BJ (cell line): ENCODE measurements around the gene DPP6. TPM values are rescaled to one million over a fixed set of nuclear protein-coding genes. Genes with fewer than 3 reads are reported as not detected.

Source experiments
- CTCF ChIA-PET: fragments of 350-600 bp; formaldehyde crosslinking; extraction: SDS; loops from one replicate; lab custom pipeline; 2021; ENCODE audit warnings: antibody characterized with exemption, inconsistent platforms; lab: Yijun Ruan, JAX
- POLR2A ChIA-PET: fragments of 300-600 bp; sonication (Branson Sonifier 250); formaldehyde crosslinking; extraction: SDS; loops from one replicate; lab custom pipeline; 2021; ENCODE audit warnings: antibody characterized with exemption; lab: Charles Lee
- DNase-seq: peaks from one replicate; pipeline ENCODE4 v3.0.0-alpha.2; 2011; ENCODE audit warnings: low read depth
- H3K27me3 ChIP-seq: 2 replicates; pipeline ENCODE4 v1.6.0; 2011; ENCODE audit warnings: low read length; ENCODE audit not compliant: control insufficient read depth, insufficient read depth
- H3K36me3 ChIP-seq: 2 replicates; pipeline ENCODE4 v1.5.1; 2011; ENCODE audit warnings: low read length; ENCODE audit not compliant: control insufficient read depth, insufficient read depth
- H3K4me3 ChIP-seq: 2 replicates; pipeline ENCODE4 v1.5.1; 2011; ENCODE audit warnings: low read depth, mild to moderate bottlenecking, control low read depth, low read length
- CTCF ChIP-seq: IDR thresholded peaks from 2 replicates; pipeline ENCODE4 v1.5.1; 2011; ENCODE audit warnings: low read depth, mild to moderate bottlenecking, control low read depth, inconsistent platforms, low read length, moderate library complexity; ENCODE audit not compliant: insufficient read depth
- polyA plus RNA-seq: library from polyadenylated mRNA; depleted of rRNA; stranded (reverse); fragments of >200 nt; gene quantifications from 2 replicates; pipeline ENCODE4 v1.2.3, GENCODE V29; 2011

Gene DPP6
- polyA plus RNA-seq, 1 experiment: not detected

DNA sequence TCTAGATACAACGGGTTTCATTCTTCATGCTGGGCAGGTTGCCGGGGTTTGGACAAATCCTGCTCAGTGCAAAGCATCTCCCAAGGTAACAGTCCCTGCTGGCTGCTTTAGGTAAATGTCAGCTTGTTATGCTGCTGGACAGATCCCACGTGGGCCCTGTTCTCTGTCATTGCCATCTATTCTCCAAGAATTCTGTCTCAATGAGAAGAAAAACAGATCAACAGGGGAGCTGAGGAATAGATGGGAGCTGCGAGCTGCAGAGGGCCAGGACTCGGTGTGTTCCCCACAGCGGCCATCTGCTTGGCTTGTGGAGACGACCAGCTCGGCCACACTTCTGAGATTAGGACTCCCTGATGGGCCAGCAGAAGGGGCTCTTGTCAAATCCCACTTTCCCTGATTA is 235.2 kb downstream of the DPP6 start:
- CTCF ChIA-PET: no interaction called here
- no peaks in the 10 kb centered on the region for H3K36me3 ChIP-seq
- no peaks in the 10 kb centered on the region for H3K27me3 ChIP-seq
- POLR2A ChIA-PET: no interaction called here
- DNase-seq: no peak
- H3K4me3 ChIP-seq: no peak overlapping the region
- no peak for TF ChIP-seq CTCF

- no peak for TF ChIP-seq CTCF
- POLR2A ChIA-PET: no interaction called here
- Histone ChIP-seq H3K27me3 (no peaks in the 10 kb centered on the region), H3K36me3 (no peaks in the 10 kb centered on the region), H3K4me3 (no peak overlapping the region)
- CTCF ChIA-PET: no interaction called here
- DNase-seq: no peak
These were observed 236.9 kb downstream of the DPP6 start for GRCh38 chr7:154289119-154289518.

DNA sequence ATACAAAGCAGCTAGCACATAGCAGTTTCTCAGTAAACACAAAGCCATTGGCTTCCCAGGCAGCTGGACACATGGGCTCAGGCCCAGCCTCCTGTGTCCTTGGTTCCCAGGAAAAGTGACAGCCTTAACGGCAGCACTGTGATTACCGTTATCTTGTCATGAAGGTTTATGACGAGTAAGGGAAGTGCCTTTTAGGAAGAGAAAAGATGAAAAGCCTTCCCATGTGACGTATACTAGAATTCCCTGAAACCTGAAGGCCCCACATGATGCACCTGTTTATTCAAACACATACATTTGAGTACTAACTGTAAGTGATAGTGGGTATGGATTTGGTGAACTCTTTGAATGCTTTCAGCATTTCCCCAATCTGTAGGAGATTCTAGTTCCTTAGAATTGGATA is 244.2 kb downstream of the DPP6 start:
- POLR2A ChIA-PET: no interaction called here
- CTCF ChIA-PET: no interaction called here

GRCh38 chr7:154299736-154300135 is 247.5 kb downstream of the DPP6 start:
- TF ChIP-seq CTCF: no peak
- POLR2A ChIA-PET: no interaction called here
- CTCF ChIA-PET: no interaction called here
- H3K27me3 ChIP-seq: no peaks in the 10 kb centered on the region
- H3K36me3 ChIP-seq: no peaks in the 10 kb centered on the region
- no peak for DNase-seq
- no peak overlapping the region for H3K4me3 ChIP-seq

More for the DNA sequence above, 244.2 kb downstream of the DPP6 start:
- Histone ChIP-seq H3K4me3 (no peak overlapping the region), H3K36me3 (no peaks in the 10 kb centered on the region), H3K27me3 (no peaks in the 10 kb centered on the region)
- TF ChIP-seq CTCF: no peak
- no peak for DNase-seq

GRCh38 chr7:154302380-154302779 is 250.2 kb downstream of the DPP6 start:
- CTCF ChIA-PET: no interaction called here
- no peaks in the 10 kb centered on the region for H3K27me3 ChIP-seq

More at GRCh38 chr7:154302380-154302779, 250.2 kb downstream of the DPP6 start:
- DNase-seq: no peak
- TF ChIP-seq CTCF: no peak
- POLR2A ChIA-PET: no interaction called here
- no peaks in the 10 kb centered on the region for H3K36me3 ChIP-seq
- no peak overlapping the region for H3K4me3 ChIP-seq
